Daoy (cell line): Measurements from ENCODE around the gene LIPG. TPM values are rescaled to one million over a fixed set of nuclear protein-coding genes. Genes with fewer than 3 reads are reported as not detected.

Experiments used
- DNase-seq: peaks from one replicate; pipeline ENCODE4 v3.0.0-alpha.2; 2015; ENCODE audit warnings: low read depth
- total RNA-seq: library from RNA; depleted of rRNA; stranded (reverse); fragments of >200 nt; shearing (Covaris generic); gene quantifications from 2 replicates; pipeline ENCODE4 v1.2.3, GENCODE V29; 2014; rRNA removed

LIPG gene
- total RNA-seq, 1 experiment from 2014 or later, result 32.6 TPM

- no peak for DNase-seq
These were observed 77.2 kb downstream of the LIPG start for GRCh38 chr18:49638891-49639557.

DNA sequence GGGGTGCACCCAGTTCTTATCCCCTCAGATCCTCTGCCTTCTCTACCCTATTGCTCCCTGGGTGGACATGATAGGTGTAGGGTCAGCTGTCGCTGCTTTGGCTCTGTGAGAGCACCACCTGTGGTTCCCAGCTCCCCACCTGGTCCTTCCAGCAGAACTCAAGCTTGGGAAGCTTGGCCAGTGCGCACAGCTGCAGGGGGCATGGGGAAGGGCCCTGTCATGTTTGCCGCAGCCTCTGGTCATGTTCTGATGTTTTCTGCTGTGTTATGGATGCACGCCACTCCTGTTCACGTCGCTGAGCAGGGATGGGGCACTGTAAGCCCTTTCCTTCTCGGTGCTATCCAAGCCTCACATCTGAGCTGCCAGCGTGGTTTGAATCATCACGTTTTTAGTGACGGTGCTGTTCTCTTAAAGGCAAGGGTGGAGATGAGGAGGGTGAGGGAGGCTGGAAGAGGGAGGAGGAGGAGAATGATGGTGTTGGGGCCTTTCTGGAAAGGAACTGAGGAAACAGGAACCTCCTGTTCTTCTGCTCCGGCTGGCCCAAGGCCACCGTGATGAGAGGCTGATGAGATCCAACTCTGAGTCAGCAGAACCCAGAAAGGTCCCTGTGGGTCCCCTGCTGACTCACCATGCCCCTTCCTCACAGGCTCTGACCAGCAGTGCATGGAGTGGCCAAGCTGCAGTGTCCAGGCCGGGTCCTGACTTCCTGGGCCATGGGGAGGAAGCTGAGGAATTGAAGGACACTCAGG is 78.0 kb downstream of the LIPG start:
- no peak for DNase-seq

DNA sequence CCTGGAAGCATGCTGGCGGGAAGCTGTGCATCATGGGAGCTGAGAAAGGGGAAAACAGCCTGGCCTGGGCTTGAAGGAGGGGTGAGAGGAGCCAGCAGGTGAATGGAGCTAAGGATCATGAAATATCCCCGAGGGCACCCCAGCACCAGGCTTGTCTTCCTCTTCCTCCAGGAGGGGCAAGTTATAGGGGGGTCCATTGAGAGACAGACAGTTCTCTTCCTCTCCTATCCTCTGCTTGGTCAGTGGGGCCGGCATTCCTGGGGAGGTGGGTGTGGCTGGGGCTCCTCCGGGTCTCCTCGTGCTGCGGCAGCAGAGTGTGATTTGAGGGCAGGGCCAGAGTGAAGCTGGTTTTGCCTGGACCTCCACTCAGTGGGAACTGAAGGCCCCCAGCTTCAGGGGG is 78.9 kb downstream of the LIPG start:
- no peak for DNase-seq

GRCh38 chr18:49645196-49645595 is 83.3 kb downstream of the LIPG start:
- no peak for DNase-seq

GRCh38 chr18:49645841-49646351 is 84.0 kb downstream of the LIPG start:
- DNase-seq, result peak; percentile 22

GRCh38 chr18:49646873-49647272 is 85.0 kb downstream of the LIPG start:
- no peak for DNase-seq

GRCh38 chr18:49647496-49648168 is 85.8 kb downstream of the LIPG start:
- DNase-seq, result peak; percentile 73

DNA sequence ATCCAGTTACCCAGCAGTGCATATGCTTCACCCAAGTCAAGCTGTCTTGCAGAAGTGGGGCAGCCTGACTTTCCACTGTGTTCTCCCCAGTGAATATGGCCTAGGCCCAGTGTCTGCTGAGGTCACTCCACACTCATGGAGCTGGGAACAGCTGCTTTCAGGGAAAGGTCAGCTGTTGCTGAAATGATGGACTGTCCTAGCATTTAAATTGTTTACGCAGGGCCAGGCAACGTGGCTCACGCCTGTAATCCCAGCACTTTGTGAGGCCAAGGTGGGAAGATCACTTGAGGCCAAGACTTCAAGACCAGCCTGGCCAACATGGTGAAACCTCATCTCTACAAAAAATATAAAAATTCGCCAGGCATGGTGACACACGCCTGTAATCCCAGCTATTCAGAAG is 86.5 kb downstream of the LIPG start:
- DNase-seq, result no peak

Other genes with a start within 250 kb of the LIPG start
- gene DYM, start 101.4 kb upstream of the LIPG start, total RNA-seq, result 18.5 and 43.3 TPM in 2 replicates
- 36.1 and 57.9 TPM in 2 replicates for gene C18orf32, start 74.8 kb upstream of the LIPG start, total RNA-seq
- gene RPL17, start 69.6 kb upstream of the LIPG start, total RNA-seq, result 3,908 and 4,109 TPM in 2 replicates